Gastrocnemius medialis (tissue), 4 donors: ENCODE data around the gene TAPT1. TPM values are rescaled to one million over a fixed set of nuclear protein-coding genes. Genes with fewer than 3 reads are reported as not detected.
A peak's percentile ranks its signal among the peaks of the same experiment; 100 is the strongest.

Source experiments
- ATAC-seq, 2 donors: fragments of 150-250 bp; one replicate each; pipeline ENCODE4 v1.9.1; 2016
- DNase-seq, 2 donors: peaks; one replicate each; pipeline ENCODE4 v3.0.0-alpha.2; 2019
- H3K27ac ChIP-seq, 4 donors: fragments of 200-600 bp; sonication (generic); 1 replicate in 1 of 4; 2 replicates in 3 of 4; pipeline ENCODE4 v1.5.1; 2016 to 2018; ENCODE audit warnings: mild to moderate bottlenecking in 2 of 4, moderate library complexity in 1 of 4
- H3K27me3 ChIP-seq, 3 donors: fragments of 200-600 bp; sonication (generic) in 2 of 3; 1 replicate in 1 of 3; 2 replicates in 2 of 3; pipeline versions ENCODE4 v1.5.1 to v1.6.0; 2016 to 2019; ENCODE audit warnings: mild to moderate bottlenecking in 1 of 3, moderate library complexity in 1 of 3
- H3K36me3 ChIP-seq, 2 donors: fragments of 200-600 bp; sonication (generic) in 1 of 2; one replicate each; pipeline ENCODE4 v1.5.1; 2017 to 2018
- H3K4me1 ChIP-seq, 2 donors: fragments of 200-600 bp; sonication (generic) in 1 of 2; one replicate each; pipeline ENCODE4 v1.5.1; 2016 to 2017; ENCODE audit warnings: mild to moderate bottlenecking in 2 of 2
- H3K4me3 ChIP-seq, 4 donors: fragments of 200-600 bp; sonication (generic) in 3 of 4; 1 replicate in 1 of 4; 2 replicates in 3 of 4; pipeline ENCODE4 v1.5.1; 2016 to 2019; ENCODE audit warnings: mild to moderate bottlenecking in 2 of 4
- H3K9me3 ChIP-seq, 3 donors: fragments of 200-600 bp; sonication (generic) in 2 of 3; 1 replicate in 1 of 3; 2 replicates in 2 of 3; pipeline ENCODE4 v1.5.1; 2016 to 2019
- POLR2A ChIP-seq, 2 donors: fragments of 450-650 bp; IDR thresholded peaks; one replicate each; pipeline ENCODE4 v1.6.1; 2017; ENCODE audit warnings: antibody characterized with exemption in 2 of 2, mild to moderate bottlenecking in 2 of 2, moderate library complexity in 2 of 2
- in situ Hi-C, 4 donors: fragments of 200-750 bp; cut with MboI; loops; one replicate each; pipeline versions ENCODE4 v1.15.0 to v1.8.0; 2017; ENCODE audit warnings: low sequenced_read_pairs in 4 of 4
- intact Hi-C: fragments of 100-400 bp; cut with DNase I; formaldehyde crosslinking; loops from one replicate; pipeline ENCODE4 v1.15.1; 2023; ENCODE audit warnings: low total_unique reads
- total RNA-seq, 4 donors: library from RNA; depleted of rRNA; stranded (reverse); fragments of >200 nt; gene quantifications; one replicate each; pipeline versions ENCODE4 v1.1.0 to v1.2.3, GENCODE V29; 2016
- TF ChIP-seq, protein P1 (sequence below), 5 experiments: fragments of 450-650 bp in 3 of 5; fragments of 200-600 bp in 2 of 5; sonication (generic) in 2 of 5; IDR thresholded peaks in 4 of 5; conservative IDR thresholded peaks in 1 of 5; 1 replicate in 4 of 5; 2 replicates in 1 of 5; pipeline ENCODE4 v1.5.1; 2016 to 2019; ENCODE audit warnings: antibody characterized with exemption in 5 of 5, mild to moderate bottlenecking in 3 of 5, moderate library complexity in 3 of 5

The TAPT1 gene
- total RNA-seq, 4 donors from 2014 or later: 29.5 to 44.1 (median 40.8) TPM

DNA sequence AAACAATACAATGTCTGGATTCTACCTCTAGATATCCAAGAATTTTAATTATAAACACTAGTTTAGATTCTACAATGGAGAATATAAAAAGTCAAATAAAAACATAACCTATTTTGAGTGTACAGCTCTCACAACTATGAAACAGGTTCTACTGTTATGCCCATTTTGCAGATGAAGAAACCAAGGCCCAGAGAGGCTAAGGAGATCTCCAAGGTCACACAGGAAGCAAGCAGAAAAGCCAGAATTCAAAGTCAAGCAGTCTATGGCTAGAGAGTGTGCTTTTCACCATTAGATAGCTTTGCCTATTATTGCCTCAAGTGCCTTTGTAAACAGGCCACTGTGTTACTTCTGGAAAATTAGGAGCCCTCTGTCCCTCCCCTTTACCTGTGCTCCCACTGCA lies 7.3 kb downstream of the TAPT1 start:
- Histone ChIP-seq H3K4me1 (peaks cover 78 to 86% of the 10 kb centered on the region in 2 donors), H3K36me3 (no peaks in the 10 kb centered on the region), H3K9me3 (no peaks in the 10 kb centered on the region), H3K27me3 (no peaks in the 10 kb centered on the region), H3K4me3 (no peak overlapping the region), H3K27ac (no peak overlapping the region)
- ATAC-seq (no peak), DNase-seq (no peak)
- TF ChIP-seq, protein P1, sequence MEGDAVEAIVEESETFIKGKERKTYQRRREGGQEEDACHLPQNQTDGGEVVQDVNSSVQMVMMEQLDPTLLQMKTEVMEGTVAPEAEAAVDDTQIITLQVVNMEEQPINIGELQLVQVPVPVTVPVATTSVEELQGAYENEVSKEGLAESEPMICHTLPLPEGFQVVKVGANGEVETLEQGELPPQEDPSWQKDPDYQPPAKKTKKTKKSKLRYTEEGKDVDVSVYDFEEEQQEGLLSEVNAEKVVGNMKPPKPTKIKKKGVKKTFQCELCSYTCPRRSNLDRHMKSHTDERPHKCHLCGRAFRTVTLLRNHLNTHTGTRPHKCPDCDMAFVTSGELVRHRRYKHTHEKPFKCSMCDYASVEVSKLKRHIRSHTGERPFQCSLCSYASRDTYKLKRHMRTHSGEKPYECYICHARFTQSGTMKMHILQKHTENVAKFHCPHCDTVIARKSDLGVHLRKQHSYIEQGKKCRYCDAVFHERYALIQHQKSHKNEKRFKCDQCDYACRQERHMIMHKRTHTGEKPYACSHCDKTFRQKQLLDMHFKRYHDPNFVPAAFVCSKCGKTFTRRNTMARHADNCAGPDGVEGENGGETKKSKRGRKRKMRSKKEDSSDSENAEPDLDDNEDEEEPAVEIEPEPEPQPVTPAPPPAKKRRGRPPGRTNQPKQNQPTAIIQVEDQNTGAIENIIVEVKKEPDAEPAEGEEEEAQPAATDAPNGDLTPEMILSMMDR (IDR thresholded peaks at IDR 0.05 in 4 of 5, conservative IDR thresholded peaks at IDR 0.05 in 1 of 5): no peak
- no peak for TF ChIP-seq POLR2A (IDR thresholded peaks at IDR 0.05)
- in situ Hi-C loops (loop anchor here in 1 of 4 donors (25.0 kb wide), 2 partner anchors 432 to 1207 kb away; partner anchors contain the start of genes CD38 and CPEB2), intact Hi-C loops (no loop called here)

DNA sequence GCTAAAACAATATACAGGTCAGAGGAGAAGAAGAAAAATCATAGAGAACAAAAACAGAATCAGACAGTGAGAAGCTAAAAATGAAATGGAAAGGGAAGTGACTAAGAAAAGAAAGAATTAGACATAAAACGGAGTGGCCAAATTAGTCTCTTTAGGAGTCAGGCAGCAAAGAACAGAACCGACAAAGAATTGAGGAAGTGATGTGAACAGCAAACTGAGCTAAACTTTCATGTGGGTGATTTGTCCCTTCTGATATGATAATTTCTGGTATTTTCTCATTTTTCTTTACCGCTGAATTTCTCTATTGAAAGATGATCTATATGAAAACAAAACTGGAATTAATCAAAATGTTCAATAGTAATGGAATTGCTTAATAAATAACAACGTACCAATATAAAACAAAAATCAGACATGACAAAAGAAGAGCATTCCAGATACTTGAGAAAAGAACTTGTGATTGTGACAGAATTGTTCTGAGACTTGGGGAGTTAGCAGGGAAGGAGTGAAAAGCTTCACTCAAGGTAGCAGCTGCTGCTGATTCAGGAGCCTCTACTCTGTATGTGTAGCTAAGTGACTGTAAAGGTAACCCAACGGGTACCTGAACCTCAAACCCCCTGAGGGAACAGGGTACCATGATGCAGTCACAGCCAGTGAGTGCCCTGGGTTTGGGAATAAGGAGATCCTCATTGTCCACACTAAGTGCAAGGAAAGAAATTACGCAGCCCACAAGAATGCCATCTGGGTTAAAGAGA lies 8.8 kb downstream of the TAPT1 start:
- TF ChIP-seq POLR2A (IDR thresholded peaks at IDR 0.05): no peak
- TF ChIP-seq, protein P1 (IDR thresholded peaks at IDR 0.05 in 4 of 5, conservative IDR thresholded peaks at IDR 0.05 in 1 of 5): no peak
- ATAC-seq: no peak
- Histone ChIP-seq H3K27ac (no peak overlapping the region), H3K9me3 (no peaks in the 10 kb centered on the region), H3K27me3 (no peaks in the 10 kb centered on the region), H3K36me3 (no peaks in the 10 kb centered on the region), H3K4me3 (no peak overlapping the region), H3K4me1 (peaks cover 63 to 75% of the 10 kb centered on the region in 2 donors)
- intact Hi-C loops (no loop called here), in situ Hi-C loops (loop anchor here in 1 of 4 donors (25.0 kb wide), 2 partner anchors 430 to 1205 kb away; partner anchors contain the start of genes CD38 and CPEB2)
- DNase-seq: no peak

DNA sequence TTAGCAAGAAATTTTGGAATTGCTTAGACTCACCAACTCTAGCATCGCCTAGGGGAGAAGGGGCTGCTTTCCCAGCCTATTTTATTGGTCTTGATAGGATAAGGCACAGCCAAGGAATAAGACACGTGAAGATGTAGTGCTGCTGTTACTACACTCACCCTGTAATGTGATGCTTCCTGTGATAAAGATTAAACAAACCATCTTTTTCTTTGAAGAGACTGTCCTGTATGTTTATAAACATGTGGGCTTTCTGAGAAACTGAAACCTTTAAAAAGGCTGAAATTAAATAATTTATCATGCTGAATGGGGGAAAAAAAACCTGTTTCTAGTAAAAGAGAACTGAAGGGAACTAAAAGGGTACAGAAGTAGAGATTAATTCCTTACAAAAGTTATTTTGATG lies 13.2 kb downstream of the TAPT1 start:
- H3K9me3 ChIP-seq: no peaks in the 10 kb centered on the region
- H3K4me3 ChIP-seq: no peak overlapping the region
- intact Hi-C loops: loop anchor here (5.0 kb wide), 1 partner anchor 191 kb away; no protein-coding TSS in a partner anchor
- in situ Hi-C loops: loop anchor here in 1 of 4 donors (25.0 kb wide), 2 partner anchors 426 to 1201 kb away; partner anchors contain the start of genes CD38 and CPEB2
- DNase-seq (no peak), ATAC-seq (no peak)
- H3K4me1 ChIP-seq: peaks cover 33 to 43% of the 10 kb centered on the region in 2 donors
- TF ChIP-seq, protein P1 (IDR thresholded peaks at IDR 0.05 in 4 of 5, conservative IDR thresholded peaks at IDR 0.05 in 1 of 5): no peak
- no peak for TF ChIP-seq POLR2A (IDR thresholded peaks at IDR 0.05)
- H3K27ac ChIP-seq: no peak overlapping the region
- no peaks in the 10 kb centered on the region for H3K27me3 ChIP-seq
- H3K36me3 ChIP-seq: peaks cover 0 to 5% of the 10 kb centered on the region in 2 donors

DNA sequence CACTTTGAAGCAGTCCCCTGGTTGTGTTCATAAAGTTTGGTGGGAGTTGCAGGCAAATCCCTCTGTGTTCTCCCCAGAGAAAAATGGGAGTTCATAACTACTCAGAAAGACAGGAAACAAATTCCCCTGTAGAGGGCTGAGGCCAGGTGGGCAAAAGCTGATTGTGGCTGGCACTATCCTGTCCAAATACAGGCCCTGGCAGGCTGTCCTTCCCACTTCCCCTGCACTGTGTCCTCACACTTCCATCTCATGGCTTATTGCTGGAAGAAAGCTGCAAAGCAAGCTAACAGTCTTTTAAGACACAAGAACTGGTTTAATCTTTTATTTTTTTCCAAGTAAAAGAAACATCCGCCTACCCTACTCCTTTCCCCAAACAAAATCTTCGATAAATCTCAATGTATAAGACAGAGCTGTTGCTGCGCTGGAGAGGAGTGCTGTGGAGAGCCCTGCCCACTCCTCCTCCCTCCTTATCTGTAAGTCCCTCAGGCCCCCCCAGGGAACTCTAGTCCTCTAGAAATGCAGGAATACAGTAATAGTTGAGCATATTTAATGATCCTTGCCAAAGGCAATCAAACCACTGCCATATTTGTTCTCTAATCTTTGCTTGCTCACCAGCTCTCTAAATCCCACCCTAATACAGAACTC lies 14.0 kb downstream of the TAPT1 start:
- TF ChIP-seq, protein P1 (IDR thresholded peaks at IDR 0.05 in 4 of 5, conservative IDR thresholded peaks at IDR 0.05 in 1 of 5): no peak
- TF ChIP-seq POLR2A (IDR thresholded peaks at IDR 0.05): no peak
- in situ Hi-C loops: loop anchor here in 1 of 4 donors (25.0 kb wide), 2 partner anchors 425 to 1200 kb away; partner anchors contain the start of genes CD38 and CPEB2
- peaks cover 0 to 5% of the 10 kb centered on the region in 2 donors for H3K36me3 ChIP-seq
- H3K9me3 ChIP-seq: no peaks in the 10 kb centered on the region
- H3K4me1 ChIP-seq: peaks cover 33 to 40% of the 10 kb centered on the region in 2 donors
- no peak overlapping the region for H3K4me3 ChIP-seq
- ATAC-seq: no peak
- intact Hi-C loops: loop anchor here (5.0 kb wide), 1 partner anchor 190 kb away; no protein-coding TSS in a partner anchor
- no peak for DNase-seq
- no peaks in the 10 kb centered on the region for H3K27me3 ChIP-seq
- peak overlapping the region in 2 of 4 donors; percentile 3 to 4 for H3K27ac ChIP-seq
